ENCODE measurements around the gene B4GALT3. TPM values are rescaled to one million over a fixed set of nuclear protein-coding genes. Genes with fewer than 3 reads are reported as not detected.

The B4GALT3 gene
- total and polyA plus RNA-seq, 2 of the 4 experiments (the other 2 are of a cell fraction), result 19.9 to 36.0 TPM

DNA sequence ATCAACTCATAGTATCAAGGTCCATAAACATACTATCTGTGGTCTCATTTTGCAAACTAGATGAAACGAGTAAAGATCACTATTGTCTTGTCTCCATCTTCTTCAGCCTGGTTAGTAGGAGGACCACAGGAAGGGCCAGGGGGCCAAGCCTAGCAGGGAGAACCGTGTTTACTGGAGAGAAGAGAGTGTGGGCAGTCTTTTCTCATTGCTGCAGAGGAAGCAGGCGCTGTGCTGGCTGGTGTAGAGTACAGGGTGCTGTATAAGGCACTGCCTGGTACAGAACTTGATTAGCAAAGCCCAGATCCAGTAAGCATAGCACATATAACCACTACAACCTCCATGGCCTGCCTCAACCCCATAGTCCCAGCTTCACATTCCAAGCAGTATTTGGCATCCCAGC, 10.0 kb upstream of the B4GALT3 start:
- no peak overlapping the region for H2BK20ac ChIP-seq (ENCODE audit: low read depth, low read length)
- H3K79me1 ChIP-seq (ENCODE audit: low read depth in 1 of 2, low read length in 2 of 2), result no peaks in the 10 kb centered on the region
- H3K56ac ChIP-seq (ENCODE audit: extremely low read depth, insufficient read depth, low read length), result no peak overlapping the region
- CTCF ChIA-PET, result no interaction called here
- 0 out of 2 replicates have a peak, but pooled peaks cover 3% of the 10 kb centered on the region for H3K9me1 ChIP-seq (ENCODE audit: insufficient read depth, low read length)
- TF ChIP-seq MAZ (IDR thresholded peaks at IDR 0.05; ENCODE audit: borderline replicate concordance, low read depth, low read length) (no peak), RCOR1 (IDR thresholded peaks at IDR 0.05; ENCODE audit: insufficient replicate concordance, low read length) (no peak), FOS (IDR thresholded peaks at IDR 0.05; ENCODE audit: low read depth, low read length) (no peak), CHD1 (IDR thresholded peaks at IDR 0.05; ENCODE audit: low read depth, low read length) (no peak), MAFK (IDR thresholded peaks at IDR 0.05; ENCODE audit: low read depth, low read length) (no peak)
- TF ChIP-seq, protein P1, sequence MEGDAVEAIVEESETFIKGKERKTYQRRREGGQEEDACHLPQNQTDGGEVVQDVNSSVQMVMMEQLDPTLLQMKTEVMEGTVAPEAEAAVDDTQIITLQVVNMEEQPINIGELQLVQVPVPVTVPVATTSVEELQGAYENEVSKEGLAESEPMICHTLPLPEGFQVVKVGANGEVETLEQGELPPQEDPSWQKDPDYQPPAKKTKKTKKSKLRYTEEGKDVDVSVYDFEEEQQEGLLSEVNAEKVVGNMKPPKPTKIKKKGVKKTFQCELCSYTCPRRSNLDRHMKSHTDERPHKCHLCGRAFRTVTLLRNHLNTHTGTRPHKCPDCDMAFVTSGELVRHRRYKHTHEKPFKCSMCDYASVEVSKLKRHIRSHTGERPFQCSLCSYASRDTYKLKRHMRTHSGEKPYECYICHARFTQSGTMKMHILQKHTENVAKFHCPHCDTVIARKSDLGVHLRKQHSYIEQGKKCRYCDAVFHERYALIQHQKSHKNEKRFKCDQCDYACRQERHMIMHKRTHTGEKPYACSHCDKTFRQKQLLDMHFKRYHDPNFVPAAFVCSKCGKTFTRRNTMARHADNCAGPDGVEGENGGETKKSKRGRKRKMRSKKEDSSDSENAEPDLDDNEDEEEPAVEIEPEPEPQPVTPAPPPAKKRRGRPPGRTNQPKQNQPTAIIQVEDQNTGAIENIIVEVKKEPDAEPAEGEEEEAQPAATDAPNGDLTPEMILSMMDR (conservative IDR thresholded peaks at IDR 0.05; ENCODE audit: low read depth, low read length), result no peak
- H2AK5ac ChIP-seq (ENCODE audit: low read depth, low read length), result no peak overlapping the region
- POLR2A ChIA-PET (ENCODE audit: unreplicated experiment), result no interaction called here
- H2AK9ac ChIP-seq (replicated peaks; ENCODE audit: low read depth, low read length, poor library complexity), result no peak overlapping the region
- no peaks in the 10 kb centered on the region for H4K20me1 ChIP-seq (ENCODE audit: insufficient read depth, low read length)
- H3K4me3 ChIP-seq (ENCODE audit: insufficient read depth, low read depth, low read length), result no peak overlapping the region
- no peaks in the 10 kb centered on the region for H3K36me3 ChIP-seq (ENCODE audit: control insufficient read depth, insufficient read depth, low read length)
- no peak overlapping the region for H3K4me2 ChIP-seq (ENCODE audit: low read depth, low read length)
- no peak overlapping the region for H3K14ac ChIP-seq (replicated peaks; ENCODE audit: low read depth, low read length)
- dilution Hi-C loops (cut with HindIII; ENCODE audit: low sequenced_read_pairs, unreplicated experiment) (no loop called here), intact Hi-C loops (cut with micrococcal nuclease) (no loop called here), in situ Hi-C loops (cut with MboI; ENCODE audit: low sequenced_read_pairs) (no loop called here)
- H2BK5ac ChIP-seq (ENCODE audit: low read depth, low read length, poor library complexity, severe bottlenecking), result no peak overlapping the region
- no peak overlapping the region for H2AFZ ChIP-seq (replicated peaks; ENCODE audit: low read length, poor library complexity)
- BruUV-seq (replicated peaks), result no TSS peak
- H3K9ac ChIP-seq (ENCODE audit: low read depth, low read length), result no peak overlapping the region
- H3K4me1 ChIP-seq (ENCODE audit: control insufficient read depth, insufficient read depth, low read length), result peaks cover 3% of the 10 kb centered on the region
- H3K27me3 ChIP-seq (ENCODE audit: control insufficient read depth, insufficient read depth, low read length), result no peaks in the 10 kb centered on the region
- H3K27ac ChIP-seq (ENCODE audit: insufficient read depth, low read length), result no peak overlapping the region
- DNase-seq (no peak), ATAC-seq (ENCODE audit: low read depth) (no peak)
- no peak overlapping the region for H3K23ac ChIP-seq (ENCODE audit: low read depth, low read length)
- no peak overlapping the region for H3K4ac ChIP-seq (ENCODE audit: low read depth, low read length)
- H2BK15ac ChIP-seq (ENCODE audit: low read depth, low read length), result no peak overlapping the region
- no CpG with 5 or more reads among the region's 3 CpGs for WGBS, 2 experiments (ENCODE audit: extremely low coverage in 2 of 2, insufficient read length in 1 of 2)
- no peak overlapping the region for H3K18ac ChIP-seq (ENCODE audit: low read depth, low read length)
- no peak overlapping the region for H2BK120ac ChIP-seq (ENCODE audit: low read depth, low read length)
- H4K5ac ChIP-seq (ENCODE audit: low read depth, low read length), result no peak overlapping the region
- H4K8ac ChIP-seq (ENCODE audit: low read depth in 2 of 2, low read length in 2 of 2), result no peak overlapping the region
- H3K9me3 ChIP-seq (ENCODE audit: control insufficient read depth, insufficient read depth, low read length), result no peaks in the 10 kb centered on the region
- no peak overlapping the region for H4K91ac ChIP-seq (ENCODE audit: insufficient read depth, low read depth, low read length)

Data from IMR-90 (cell line).